C4-2B (cell line): ENCODE data around the gene CS.
"Not testable (repeated sequence)": the region's sequence is repeated elsewhere in the genome, so short reads cannot be mapped to it uniquely, and the experiment has no call there.

Source experiments
- H3K27ac ChIP-seq: fragments of 450-650 bp; 2 replicates; pipeline ENCODE4 v1.5.1; 2017
- CTCF ChIP-seq: fragments of 450-650 bp; conservative IDR thresholded peaks from 2 replicates; pipeline ENCODE4 v1.5.1; 2017; ENCODE audit warnings: mild to moderate bottlenecking
- ZFX ChIP-seq: fragments of 450-650 bp; IDR thresholded peaks from 2 replicates; pipeline ENCODE4 v1.6.1; 2017

CS gene

DNA sequence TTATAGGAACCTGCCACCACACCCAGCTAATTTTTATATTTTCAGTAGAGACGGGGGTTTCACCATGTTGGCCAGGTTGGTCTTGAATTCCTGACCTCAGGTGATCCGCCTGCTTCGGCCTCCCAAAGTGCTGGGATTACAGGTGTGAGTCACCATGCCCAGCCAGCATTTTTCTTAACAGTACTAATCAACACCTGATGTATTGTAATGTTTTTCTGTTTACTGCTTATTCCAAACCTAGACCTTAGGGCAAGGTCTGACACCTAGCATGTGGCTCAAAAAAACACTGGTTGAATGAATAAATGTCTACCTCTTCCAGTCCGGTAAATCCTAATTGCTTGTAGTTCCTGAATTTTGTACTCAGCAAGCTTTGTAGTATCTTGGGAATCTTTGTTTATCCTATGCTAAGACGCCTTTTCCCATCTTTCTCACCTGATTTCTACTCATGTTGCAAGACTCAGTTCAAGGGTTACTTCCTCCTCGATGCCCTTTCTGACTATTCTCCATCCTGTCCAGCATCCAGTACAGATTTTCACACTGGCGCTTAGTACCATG lies 30.9 kb upstream of the CS start:
- no peak overlapping the region for H3K27ac ChIP-seq
- TF ChIP-seq ZFX (no peak), CTCF (no peak)

DNA sequence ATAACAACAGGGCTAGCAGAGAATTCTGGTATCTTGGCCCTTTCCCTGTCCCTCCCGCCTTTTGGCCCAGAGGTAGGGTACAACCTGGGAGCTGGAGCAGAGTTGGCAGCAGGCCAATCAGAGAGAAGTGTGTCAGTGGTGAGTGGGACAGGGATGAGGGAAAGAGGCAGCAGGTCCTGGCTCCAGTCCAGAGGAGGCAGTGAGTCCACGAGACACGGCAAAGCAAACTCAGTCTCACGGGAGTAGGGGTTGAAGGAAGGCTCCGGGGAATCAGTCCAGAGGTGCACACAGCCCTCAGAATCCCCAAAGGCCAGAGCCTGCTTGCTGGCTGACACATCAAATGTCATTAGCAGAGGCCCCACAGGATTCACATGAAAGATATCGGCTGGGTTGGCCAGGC lies 26.4 kb upstream of the CS start:
- TF ChIP-seq CTCF (no peak), ZFX (no peak)
- no peak overlapping the region for H3K27ac ChIP-seq

DNA sequence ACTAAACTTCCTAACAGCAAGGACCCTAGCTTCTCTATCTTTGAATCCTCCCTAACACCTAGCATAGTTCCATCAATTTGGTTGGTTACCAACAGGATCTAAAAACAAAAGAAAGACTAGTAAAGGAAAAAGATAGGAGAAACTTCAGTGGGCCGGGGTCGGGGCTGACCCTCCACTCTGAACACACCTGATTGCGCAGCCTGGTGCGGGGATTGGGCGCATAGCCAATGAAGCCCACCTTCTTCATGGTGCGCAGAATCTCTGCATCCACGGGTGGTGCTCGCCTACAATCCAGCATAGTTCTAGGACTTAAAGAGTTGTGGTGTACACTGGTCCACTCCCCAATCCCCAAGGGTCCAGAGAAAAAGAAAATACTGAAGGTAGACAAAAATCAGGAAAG lies 26.0 kb upstream of the CS start:
- H3K27ac ChIP-seq = no peak overlapping the region
- TF ChIP-seq ZFX (no peak), CTCF (no peak)

DNA sequence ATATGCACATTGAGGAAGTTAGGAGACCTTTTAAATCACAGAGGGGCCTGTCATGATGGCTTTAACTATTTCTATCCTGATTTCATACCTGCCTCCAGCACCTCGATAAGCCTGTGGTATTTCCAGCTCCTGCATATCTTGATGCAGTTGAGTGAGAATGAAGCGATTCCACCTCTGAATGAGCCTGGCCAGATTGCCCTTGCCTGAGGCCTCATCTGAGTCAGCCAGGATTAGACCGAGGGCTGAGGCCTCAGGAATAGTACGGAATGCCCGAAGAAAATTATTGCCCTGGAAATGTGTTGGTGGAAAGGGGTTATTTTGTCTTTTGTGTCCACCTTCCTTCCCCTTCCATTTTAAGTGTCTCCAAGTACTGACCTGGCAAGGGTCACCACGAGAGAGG lies 24.1 kb upstream of the CS start:
- no peak overlapping the region for H3K27ac ChIP-seq
- TF ChIP-seq ZFX (no peak), CTCF (no peak)

- not testable (repeated sequence) for H3K27ac ChIP-seq
These were observed 21.5 kb upstream of the CS start for GRCh38 chr12:56321610-56322009.

GRCh38 chr12:56321027-56321426 lies 20.9 kb upstream of the CS start:
- no peak overlapping the region for H3K27ac ChIP-seq

DNA sequence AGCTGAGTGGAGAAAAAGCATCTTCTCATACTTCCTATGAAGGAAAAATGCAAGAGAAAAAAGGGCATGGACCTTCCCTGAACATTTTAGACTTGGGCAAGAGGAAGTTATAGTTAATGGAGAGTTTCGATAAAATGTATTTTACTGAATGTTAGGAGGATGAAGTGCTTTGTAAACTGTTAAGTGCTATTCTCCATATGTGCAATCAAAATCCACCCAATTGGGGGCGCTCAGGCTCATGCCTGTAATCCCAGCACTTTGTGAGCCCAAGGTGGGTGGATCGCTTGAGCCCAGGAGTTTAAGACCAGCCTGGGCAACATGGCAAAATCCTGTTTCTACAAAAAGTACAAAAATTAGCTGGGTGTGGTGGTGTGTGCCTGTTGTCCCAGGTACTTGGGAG lies 17.5 kb upstream of the CS start:
- H3K27ac ChIP-seq = no peak overlapping the region
- TF ChIP-seq ZFX = no peak
- no peak for TF ChIP-seq CTCF

More at GRCh38 chr12:56321027-56321426, 20.9 kb upstream of the CS start:
- TF ChIP-seq ZFX (no peak), CTCF (no peak)

- TF ChIP-seq ZFX = peak; percentile 63
- TF ChIP-seq CTCF = no peak; the same call in 1 of the 2 replicates
- H3K27ac ChIP-seq = peak within 1 kb of the TSS; percentile 89
These were observed 15.7 kb upstream of the CS start, which contains the start of gene CNPY2 for GRCh38 chr12:56315622-56316473. Gene CNPY2 (minus strand): TSS chr12:56315988. CDS start chr12:56315217, 771 bp downstream.
